Keratinocyte (primary cell): Measurements from ENCODE around the gene STRBP.

Source experiments
- EZH2 ChIP-seq: IDR thresholded peaks from one replicate; pipeline ENCODE4 v1.6.1; 2012; ENCODE audit warnings: inconsistent platforms, mild to moderate bottlenecking, low read length, moderate library complexity
- TF ChIP-seq, protein P1 (sequence below), 3 experiments: IDR thresholded peaks in 1 of 3; conservative IDR thresholded peaks in 1 of 3; optimal IDR thresholded peaks in 1 of 3; 2 replicates in 2 of 3; 3 replicates in 1 of 3; pipeline versions ENCODE3 to v1.5.1; 2011; ENCODE audit warnings: low read length in 3 of 3, mild to moderate bottlenecking in 3 of 3, moderate library complexity in 2 of 3, control low read depth in 1 of 3, inconsistent platforms in 1 of 3; ENCODE audit not compliant: insufficient read depth in 2 of 3; ENCODE audit errors: extremely low read depth in 1 of 3

DNA sequence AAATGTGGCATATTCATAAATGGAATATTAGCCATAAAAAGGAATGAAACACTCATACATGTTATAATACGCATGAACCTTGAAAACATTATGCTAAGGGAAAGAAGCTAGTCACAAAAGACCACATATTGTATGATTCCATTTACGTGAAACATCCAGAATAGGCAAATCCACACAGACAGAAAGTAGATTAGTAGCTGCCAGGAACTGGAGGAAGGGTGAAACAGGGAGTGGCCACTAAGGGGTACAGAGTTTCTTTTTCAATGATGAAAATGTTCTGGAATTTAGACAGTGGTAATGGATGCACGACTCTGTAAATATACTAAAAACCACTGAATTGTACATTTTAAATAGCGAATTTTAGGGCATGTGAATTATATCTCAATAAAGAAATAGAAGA is 39.4 kb downstream of the STRBP start:
- TF ChIP-seq, protein P1, sequence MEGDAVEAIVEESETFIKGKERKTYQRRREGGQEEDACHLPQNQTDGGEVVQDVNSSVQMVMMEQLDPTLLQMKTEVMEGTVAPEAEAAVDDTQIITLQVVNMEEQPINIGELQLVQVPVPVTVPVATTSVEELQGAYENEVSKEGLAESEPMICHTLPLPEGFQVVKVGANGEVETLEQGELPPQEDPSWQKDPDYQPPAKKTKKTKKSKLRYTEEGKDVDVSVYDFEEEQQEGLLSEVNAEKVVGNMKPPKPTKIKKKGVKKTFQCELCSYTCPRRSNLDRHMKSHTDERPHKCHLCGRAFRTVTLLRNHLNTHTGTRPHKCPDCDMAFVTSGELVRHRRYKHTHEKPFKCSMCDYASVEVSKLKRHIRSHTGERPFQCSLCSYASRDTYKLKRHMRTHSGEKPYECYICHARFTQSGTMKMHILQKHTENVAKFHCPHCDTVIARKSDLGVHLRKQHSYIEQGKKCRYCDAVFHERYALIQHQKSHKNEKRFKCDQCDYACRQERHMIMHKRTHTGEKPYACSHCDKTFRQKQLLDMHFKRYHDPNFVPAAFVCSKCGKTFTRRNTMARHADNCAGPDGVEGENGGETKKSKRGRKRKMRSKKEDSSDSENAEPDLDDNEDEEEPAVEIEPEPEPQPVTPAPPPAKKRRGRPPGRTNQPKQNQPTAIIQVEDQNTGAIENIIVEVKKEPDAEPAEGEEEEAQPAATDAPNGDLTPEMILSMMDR (optimal IDR thresholded peaks at IDR 0.05 in 1 of 3, IDR thresholded peaks at IDR 0.05 in 1 of 3, conservative IDR thresholded peaks at IDR 0.05 in 1 of 3; ENCODE audit: extremely low read depth in 1 of 3, insufficient read depth in 2 of 3, low read length in 3 of 3), result no peak
- TF ChIP-seq EZH2, result no peak
